DMS153 treated with DMSO at 0.1 percent for 48 hours (cell line): ENCODE measurements around the gene CHN2.

Source experiments
- DNase-seq: peaks from one replicate; lab custom pipeline; 2025; ENCODE audit not compliant: unreplicated experiment; lab: John Stamatoyannopoulos, UW

The CHN2 gene

DNA sequence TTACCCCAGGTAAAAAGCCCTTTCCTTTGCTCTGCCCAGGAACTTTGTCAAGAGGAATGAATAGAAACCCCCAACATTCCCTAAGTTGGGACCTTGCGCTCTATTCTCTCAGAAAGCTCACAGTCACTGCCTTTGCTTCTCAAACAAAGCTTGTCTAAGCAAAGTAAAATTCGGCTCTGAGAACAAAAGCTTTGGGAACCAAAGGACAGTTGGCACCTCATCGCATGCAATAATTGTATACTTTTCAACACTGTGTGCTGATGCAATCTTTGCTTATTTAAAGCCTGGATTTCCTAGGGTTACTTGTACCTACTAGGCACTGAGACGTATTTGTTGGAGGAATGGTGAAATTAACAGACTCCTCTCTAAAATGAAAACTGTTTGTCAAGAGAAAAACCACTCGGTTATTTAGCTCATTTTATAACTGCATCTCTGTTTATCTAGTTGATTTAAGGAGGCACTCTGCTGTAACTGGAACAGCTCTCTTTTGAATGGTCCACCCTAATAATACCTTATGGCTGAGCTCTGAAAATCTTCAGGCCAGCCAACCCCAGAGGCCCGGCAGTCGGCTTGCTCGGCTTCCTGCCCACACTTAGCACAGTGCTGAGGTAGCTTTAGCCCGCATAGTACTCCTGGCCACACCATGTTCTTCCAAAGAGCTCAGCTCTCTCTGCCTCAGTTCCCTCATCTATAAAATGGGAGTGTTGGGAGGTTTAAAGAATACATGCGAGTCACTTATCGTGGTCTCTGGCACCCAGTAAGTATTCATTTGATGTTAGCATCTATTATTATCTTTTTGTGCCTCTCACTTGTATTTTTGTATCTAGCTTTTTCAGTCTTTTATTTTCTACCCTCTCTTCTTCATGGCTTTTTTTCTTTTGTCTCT lies 288.9 kb downstream of the CHN2 start:
- peak; percentile 50 for DNase-seq

DNA sequence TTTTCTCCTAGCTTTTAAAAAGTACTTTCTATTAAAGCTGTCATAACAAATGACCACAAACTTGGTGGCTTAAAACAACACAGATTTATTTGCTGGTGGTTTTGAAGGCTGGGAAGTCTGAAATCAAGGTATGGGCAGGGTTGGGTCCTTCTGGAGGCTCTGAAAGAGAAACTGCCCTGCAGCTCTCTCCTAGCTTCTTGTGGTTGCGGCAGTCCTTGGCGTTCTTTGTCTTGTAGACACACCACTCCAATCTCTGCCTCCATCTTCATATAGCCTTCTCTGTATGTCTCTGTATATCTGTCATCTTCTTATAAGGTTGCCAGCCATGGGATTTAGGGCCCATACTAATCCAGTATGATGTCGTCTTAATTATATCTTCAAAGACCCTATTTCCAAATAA lies 289.7 kb downstream of the CHN2 start:
- DNase-seq, result no peak

DNA sequence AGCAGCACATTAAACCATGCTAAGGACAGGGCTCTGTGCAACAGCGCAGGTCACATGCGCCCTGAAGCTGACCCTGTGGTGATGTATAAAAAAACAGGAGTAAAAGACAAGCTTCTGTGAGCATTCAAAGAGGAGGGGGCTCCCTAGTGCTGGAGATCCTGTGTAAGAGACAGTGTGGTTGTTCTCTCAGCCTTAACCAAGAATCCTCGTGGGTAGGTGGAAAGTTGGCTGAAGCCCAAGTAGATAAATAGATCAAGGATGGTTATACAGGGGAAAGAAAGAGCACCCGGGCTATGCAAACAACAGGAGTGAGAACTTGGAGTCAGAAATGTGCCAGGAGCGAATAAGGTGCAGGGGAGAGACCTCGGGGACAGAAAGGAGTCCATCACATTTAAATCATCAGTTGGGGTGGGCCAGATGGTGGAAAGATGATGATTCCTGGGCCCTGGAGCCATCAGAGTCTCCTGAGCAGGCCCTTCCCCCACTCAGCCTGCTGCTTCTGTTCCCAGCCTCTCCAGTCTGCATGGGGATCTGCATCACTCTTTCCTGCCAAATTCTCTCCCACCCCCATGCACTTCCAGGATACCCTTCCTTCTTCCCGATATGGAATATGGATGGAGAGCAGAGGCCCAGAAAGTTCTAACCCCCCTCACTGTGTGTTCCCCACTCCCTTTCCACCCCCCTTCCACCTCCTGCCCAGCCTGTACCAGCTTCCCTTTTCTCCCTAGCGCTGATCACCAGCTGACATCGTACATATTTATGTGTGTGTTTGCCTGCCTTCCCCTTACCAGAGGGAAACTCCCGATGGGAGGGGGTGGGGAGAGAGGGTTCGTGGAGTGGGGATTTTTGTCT lies 291.0 kb downstream of the CHN2 start:
- DNase-seq, result peak; percentile 67

DNA sequence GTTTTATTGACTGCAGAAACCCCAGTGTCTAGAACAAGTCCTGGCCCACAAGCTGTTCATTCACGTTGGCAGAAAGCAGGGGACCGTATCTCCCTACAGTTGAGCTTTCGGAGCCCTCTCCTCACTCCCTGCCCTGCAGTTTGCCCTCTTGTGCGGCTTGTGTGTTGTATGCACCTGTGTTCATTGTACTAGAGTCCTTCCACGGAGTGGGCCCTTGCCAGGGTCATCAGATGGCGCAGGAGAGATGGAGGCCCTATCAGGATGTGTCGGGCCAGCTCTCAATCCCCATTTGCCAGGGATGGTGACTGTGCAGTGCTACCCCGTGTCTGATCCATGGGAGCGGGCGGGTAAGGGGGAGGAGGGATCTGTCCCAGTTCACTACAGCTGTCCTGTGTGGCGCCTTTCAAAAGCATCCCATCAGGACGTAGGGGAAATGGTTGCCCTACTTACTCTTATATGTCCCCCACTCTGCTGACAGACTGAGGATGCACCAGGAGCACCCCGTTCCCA lies 291.7 kb downstream of the CHN2 start:
- no peak for DNase-seq

DNA sequence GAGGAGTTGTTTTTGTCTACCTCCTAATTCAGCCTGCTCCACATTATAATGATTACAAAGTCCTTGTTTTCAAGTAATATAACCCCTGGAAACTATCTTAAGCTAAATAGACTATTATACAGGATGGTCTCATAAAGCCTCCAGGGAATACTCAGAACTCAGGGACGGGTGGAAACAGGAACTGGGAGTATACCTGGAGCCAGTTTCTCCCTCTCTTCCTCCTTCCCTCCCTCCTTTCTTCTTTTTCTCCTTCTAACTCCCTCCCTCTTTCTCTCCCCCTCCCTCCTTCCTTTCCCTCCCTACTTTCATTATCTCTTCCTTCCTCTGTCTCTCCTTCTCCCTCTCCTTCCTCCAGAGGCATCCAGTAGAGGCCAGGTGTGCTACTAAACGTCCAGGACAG lies 292.8 kb downstream of the CHN2 start:
- DNase-seq, result no peak

DNA sequence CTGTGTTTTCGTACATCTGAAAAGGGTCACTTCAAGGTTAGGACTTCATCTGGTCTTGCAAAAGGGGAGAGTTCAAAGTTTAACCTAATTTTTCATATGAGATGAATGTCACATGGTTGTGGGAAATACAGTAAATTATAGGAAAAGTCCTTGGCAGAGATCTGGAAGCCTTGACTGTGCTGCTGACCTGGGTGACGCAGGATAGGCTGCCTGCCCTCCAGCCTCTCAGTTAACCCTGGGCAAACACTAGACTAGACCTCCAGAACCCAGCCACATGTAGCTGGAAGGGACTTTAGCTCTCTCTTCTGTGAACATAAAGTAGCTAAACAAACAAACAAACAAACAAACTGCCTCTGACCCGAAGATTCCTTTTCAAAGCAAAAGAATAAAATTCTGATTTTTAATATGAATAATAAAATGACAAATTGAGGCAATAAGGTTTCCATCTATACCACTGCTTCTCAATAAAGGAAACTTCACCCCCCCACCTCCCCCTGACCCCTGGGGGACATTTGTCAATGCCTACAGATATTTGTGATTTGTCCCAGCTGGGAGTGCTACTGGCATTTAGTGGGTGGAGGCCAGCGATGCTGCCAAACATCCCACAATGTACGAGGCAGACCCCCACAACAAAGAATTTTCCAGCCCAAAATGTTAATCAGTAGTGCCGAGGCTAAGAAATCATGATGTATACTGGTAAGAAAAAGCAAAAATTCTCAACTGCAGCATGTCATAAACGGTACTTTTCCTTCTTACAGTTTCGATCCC lies 293.8 kb downstream of the CHN2 start:
- no peak for DNase-seq

DNA sequence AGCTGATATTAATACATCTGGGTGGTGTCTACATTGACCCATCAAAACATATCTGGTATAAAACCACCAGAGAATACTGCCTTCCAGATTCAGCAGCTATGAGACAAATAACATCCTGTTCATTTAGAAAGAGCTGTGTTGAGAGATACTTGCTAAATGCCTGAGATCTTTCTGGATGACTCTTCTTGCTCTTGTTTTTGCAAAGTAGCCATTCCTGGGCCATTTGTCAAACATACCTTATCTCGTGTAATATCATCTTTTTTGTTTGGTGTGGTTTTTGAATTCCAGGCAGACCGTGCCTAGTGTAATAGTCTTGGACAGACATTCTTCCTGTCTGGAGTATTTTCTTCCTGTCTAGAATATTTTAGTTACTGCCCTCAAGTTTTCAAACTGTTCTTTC lies 294.4 kb downstream of the CHN2 start:
- no peak for DNase-seq

DNA sequence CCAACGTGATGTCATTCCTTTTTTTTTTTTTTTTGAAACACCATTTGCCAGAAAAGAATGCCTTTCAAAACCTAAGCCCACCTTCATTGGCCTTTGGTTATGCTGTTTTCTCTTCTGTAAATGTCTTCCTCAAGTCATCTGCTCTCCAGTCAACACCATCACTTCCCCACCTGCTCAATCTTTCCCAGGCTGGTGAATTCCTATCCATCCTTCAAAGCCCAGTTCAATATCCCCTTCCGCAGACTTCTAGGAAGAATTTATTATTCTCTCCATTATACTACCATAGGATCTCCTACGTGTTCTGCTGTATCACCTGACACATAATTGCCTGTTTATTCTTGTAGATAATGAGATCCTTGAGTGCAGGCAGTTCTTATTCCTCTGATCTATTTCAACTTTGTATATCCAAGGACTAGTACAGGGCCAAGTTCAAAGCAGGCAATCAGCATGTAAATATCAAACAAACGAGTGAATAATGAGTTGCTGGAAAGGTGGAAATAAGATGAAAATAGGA lies 295.6 kb downstream of the CHN2 start:
- no peak for DNase-seq

DNA sequence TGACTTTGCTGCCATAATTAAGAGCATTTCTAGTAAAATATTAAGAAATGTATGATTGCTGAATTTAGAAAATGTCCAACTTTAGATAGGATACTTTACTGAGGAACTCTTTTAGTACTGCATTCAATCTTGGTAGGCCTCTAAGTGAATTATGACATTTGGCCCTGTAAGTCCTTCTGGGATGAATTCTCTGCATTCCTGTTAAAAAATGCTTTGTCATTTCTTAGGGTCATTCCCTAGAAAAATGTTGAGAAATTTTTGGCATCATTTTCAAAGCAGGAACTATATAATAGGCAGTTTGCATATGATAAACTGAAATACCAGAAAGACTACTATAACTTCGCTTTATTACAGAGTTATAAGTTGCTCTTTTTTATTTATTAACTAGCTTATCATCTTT lies 299.8 kb downstream of the CHN2 start:
- no peak for DNase-seq

DNA sequence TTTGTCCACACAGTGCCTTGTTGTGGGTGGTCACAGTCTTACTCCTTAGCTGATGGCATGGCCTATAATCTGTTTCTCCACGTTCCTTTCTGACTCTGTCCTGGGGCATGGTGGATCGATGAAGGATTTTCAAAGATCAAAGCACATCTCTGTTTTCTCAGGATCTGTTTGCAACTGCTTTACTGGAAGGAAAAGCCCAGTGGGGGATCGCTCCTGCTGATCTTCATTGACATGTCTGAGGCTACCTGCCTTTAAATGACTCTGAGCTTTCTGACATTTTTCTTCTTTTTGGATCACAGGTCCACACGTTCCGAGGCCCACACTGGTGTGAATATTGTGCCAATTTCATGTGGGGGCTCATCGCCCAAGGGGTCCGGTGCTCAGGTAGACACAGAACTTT lies 301.1 kb downstream of the CHN2 start:
- no peak for DNase-seq

DNA sequence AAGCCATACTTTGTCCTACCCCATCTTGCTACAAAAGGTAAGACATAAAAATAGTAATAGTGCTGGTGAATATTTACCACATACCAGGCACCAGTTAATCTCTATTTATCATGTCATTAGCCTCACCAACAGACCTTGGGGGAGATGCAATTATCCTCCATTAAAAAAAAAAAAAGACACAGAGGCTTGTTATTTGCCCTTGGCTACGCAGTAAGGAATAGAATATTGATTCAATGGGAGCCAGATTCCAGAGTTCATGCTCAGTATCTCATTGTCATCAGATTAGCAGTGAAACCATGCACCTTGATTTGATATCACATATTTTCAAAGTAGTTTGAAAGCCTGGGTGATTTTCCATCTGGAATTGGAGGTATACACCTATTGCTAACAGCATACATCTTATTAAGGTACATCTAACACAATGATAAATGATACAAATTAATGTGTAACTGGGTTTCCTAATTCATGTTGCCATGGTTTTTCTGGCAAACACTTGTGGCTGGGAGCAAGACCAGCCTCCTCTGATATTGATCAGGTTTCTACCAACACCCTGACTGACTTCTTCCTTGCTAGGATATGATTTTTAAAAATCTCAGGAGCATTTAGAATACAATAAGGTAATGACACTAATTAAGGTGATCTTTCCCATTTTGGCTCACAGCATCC lies 301.9 kb downstream of the CHN2 start:
- no peak for DNase-seq

DNA sequence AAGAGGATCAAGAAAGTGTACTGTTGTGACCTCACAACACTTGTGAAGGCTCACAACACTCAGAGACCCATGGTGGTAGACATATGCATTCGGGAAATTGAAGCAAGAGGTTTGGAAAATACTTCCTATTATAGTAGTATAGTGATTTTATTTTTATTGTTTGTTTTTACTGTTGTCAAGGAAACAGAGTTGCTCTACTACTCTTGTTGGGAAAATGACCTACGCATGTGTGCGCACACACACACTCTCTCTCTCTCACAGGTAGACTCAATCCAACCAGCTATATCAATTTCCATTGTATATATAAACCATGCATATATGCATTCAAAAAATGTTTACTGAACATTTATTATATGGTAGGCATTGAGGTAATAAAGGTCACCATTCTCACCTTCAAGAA lies 305.4 kb downstream of the CHN2 start:
- DNase-seq, result no peak

DNA sequence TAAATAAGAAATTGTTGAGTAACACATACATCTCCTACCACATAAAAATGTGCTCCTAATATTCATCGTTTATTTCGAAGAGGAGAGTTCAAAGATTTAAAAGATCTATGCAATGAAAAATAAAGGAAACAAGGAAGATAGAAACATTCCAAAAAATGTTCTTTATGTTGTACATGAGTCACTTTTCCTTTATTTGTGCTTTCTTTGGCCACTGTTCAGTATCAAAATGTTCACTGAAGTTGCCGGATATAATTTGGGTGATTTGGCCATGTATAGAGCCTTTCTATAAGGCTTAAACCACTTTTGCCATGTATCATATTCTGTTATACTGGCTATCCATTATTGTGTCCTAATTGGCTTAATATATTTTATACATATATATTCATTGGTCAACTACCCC lies 306.1 kb downstream of the CHN2 start:
- no peak for DNase-seq

DNA sequence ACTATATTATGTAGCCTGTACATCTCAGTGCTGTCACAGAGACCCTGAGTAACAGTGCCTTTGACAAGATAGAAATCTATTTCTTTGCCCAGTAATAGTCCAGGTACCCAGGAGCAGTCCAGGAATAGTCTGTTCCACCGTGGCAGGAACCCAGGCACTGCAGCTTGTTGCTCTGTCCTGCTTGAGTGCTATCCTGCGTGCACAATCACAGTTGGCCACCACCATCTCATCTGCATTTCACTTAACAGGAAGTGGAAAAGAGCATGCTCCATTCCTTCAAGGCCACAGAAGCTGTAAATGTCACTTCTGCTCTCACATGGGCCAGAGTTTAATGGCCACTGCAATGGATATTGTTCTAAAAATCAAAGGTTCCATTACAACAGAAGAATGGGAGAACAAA lies 307.6 kb downstream of the CHN2 start:
- no peak for DNase-seq

DNA sequence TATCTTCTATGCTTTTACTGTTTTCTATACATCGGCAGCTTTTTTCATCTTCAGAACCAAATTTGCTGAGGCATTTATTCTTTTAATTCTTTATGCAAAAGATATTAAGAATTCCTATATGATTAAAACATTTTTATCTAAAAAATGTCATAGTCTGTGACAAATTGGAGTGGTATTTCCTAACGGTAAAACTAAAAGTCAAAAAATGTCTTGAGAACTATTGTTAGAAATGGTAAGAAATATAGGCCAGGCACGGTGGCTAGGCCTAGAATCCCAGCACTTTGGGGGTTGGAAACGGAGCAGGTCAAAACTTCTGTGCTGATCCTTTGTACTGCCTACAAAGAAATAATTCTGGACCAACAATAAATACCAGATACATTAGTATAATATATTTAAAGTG lies 311.4 kb downstream of the CHN2 start:
- no peak for DNase-seq

DNA sequence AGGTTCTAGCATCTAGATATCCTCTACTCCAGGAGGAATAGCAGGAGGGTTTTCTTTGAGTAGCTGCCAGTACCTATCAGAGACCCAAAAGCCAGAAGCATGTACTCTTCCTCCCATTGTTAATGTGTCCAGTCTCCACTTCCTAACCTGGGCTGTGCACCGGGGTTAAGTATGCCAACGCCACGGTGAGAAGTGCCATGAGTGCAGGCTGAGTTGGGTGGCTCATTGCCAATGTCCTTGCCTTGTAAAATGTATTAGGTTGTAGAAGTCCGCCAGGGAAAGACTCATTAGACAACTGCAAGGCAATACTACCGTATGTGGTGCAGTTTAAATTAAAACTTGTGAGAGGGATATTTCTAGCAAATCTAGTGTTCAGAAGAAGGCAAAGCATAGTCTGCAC lies 314.0 kb downstream of the CHN2 start:
- DNase-seq, result no peak

DNA sequence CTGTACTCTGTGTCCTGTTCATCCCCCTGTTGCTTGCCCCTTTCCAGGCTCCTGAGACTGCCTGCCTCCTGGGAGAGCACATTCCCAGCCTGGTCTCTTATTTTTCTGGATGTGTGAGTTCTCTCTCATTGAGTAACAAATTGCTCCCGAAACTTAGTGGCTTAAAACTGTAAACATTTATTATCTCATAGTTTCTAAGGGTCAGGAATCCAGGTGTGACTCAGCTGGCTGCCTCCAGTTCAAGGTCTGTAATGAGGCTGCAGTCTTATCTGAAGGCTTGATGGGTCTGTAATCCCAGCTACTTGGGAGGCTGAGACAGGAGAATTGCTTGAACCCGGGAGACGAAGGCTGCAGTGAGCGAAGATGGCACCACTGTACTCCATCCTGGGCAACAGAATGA lies 315.5 kb downstream of the CHN2 start:
- DNase-seq, result no peak

DNA sequence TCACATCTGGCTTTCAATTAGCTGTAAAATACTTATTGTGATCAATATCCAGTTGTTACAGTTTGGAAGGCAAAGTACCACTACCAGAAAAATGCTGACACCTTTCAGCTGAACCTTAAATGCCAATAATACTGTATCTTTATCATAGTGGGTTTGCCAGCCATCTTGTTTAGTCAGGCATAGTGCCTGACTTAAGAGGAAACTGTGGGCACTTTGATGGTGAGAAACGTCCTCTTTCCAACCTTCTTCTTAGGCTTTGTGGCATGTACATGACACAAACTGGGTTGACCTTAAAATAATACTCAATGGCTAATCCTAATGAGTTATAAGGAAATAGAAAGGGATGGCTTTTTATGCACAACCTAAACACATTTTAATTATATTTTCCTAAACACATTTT lies 316.8 kb downstream of the CHN2 start:
- no peak for DNase-seq

DNA sequence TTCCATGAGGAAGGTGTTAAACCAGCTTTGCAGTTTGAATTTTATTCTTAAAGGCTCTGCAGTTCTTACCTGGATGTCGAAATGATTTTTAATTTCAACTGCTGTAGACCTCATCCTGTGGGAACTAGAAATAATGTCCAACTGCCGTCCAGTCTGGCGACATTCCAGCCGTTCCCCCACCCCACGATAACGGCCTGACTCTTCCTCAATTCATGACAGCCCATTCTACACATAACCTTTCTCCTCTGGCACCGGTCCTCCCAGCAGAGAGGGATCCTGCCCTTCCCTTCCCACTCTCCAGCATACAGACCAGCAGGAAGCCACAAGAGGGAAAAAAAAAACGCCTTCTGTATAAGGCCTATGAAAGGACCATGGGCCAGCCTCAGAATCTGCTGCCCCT lies 317.3 kb downstream of the CHN2 start:
- DNase-seq, result no peak

DNA sequence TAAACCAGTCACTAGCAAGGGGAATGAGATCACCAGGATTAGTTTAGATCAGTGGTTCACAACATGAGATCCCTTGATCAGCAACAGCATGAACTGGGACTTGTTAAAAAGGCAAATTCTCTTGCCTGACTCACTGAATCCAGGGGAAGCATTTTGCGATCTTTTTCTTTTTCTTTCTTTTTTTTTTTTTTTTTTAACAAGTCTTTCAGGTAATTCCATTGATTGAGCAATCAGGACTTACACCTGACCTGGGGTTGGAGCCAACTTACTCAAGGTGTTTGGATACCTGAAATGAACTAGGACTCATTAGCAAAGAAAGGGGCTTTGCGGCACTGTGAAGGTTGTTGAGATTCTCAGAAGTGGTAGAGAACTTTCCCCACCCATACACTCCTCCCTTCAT lies 321.9 kb downstream of the CHN2 start:
- DNase-seq, result no peak

DNA sequence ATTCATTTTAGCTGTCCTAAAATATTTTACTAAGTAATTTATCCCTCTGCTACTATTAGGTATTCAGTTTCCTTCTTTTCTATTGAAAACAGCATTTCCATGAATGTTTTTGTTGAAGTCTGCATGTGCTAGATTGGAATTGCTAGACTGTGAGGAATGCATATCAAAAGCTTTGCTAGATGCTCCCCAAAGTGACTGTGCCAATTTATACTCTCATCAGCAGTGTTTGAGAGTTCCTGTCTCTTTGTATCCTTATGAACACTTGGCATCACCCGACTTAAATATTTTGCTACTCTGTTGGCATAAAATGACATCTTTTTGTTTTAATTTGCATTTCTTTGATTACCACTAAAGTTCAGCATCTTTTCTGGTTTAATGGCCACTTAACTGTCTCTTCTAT lies 324.0 kb downstream of the CHN2 start:
- no peak for DNase-seq
